Adipose tissue (tissue), 3 donors: ENCODE measurements around the gene ADIPOR2. TPM values are rescaled to one million over a fixed set of nuclear protein-coding genes. Genes with fewer than 3 reads are reported as not detected.

Source experiments
- H3K27ac ChIP-seq: one replicate; pipeline ENCODE4 v1.5.1; 2013; ENCODE audit warnings: low read depth, low read length
- WGBS, 3 donors: extraction: QIAGEN DNeasy Blood & Tissue Kit; methylation state at CpG; one replicate each; pipeline ENCODE4 v1.1.7; 2013; 5-methylcytosine and 5-hydroxymethylcytosine counted together
- polyA plus RNA-seq, 3 donors: library from polyadenylated mRNA; stranded (reverse); fragments of 200-250 nt; gene quantifications; one replicate each; pipeline ENCODE4 v1.2.3, GENCODE V29; 2013
- donor health status: healthy with polysubstance abuse.
- donor health status: Bipolar disorder and iron deficiency.
- donor health status: healthy.

The ADIPOR2 gene, protein sequence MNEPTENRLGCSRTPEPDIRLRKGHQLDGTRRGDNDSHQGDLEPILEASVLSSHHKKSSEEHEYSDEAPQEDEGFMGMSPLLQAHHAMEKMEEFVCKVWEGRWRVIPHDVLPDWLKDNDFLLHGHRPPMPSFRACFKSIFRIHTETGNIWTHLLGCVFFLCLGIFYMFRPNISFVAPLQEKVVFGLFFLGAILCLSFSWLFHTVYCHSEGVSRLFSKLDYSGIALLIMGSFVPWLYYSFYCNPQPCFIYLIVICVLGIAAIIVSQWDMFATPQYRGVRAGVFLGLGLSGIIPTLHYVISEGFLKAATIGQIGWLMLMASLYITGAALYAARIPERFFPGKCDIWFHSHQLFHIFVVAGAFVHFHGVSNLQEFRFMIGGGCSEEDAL
- polyA plus RNA-seq = 100 to 1,000 TPM in 1 of 3 donors, 10 to 100 TPM in 2; 26.7 to 125 (median 40.2) TPM

DNA sequence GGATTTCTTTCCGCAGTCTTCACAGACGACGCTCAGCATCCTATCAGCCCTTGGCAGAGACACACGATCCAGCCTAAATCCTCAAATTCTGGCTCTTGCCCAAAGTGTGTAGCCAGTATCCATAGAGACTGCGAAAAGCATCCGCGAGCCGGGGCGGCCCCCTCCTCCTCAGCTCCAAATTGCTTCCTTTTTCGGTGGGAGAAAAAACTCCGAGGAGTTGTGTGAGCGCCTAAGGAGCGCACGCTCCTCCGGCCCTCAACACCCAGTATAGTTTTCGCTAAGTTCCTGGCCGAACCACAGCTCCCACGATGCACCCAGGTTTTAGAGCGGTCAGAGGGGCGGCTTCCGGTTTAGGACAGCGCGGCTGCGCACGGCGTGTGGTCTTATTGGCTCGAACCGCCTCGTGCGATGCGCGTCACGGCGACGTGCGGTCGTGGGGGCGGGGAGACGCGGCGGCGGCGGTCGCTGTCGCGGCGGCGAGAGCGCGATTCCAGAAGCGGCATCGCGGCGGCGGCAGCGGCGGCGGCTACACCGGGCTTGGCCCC is at the start of gene ADIPOR2:
Gene ADIPOR2 (plus strand): TSS at position 493 of the 545 bp plus-strand sequence. CDS start 63,274 bp downstream, outside the sequence.
- WGBS, 3 donors = 1% methylated on average over 53 to 59 of the region's 59 CpGs
- peak within 1 kb of the TSS; percentile 90 for H3K27ac ChIP-seq

DNA sequence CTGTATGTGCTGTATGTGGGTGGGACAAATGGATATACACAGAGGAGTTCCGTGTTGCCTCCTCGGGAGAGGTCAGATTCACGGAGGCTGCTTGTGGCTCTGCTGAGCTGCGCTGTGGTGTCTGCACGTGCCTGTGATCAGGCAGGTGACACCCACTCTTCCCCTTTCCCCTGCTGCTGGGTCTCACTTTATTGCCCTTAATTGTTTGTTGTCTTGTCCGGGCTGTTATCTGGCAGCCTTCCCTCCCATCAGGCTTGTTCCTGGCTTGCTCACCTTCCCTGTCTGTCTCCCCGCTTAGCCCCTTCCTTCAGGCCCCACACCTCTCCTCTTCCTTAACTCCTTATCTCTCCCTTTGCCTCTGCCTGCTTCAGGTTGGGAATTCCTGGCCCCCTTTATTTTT is 48.4 kb upstream of the ADIPOR2 start:
- no peak overlapping the region for H3K27ac ChIP-seq
- WGBS, 3 donors = 78 to 83% (median 81%) methylated on average over 7 of the region's 7 CpGs

DNA sequence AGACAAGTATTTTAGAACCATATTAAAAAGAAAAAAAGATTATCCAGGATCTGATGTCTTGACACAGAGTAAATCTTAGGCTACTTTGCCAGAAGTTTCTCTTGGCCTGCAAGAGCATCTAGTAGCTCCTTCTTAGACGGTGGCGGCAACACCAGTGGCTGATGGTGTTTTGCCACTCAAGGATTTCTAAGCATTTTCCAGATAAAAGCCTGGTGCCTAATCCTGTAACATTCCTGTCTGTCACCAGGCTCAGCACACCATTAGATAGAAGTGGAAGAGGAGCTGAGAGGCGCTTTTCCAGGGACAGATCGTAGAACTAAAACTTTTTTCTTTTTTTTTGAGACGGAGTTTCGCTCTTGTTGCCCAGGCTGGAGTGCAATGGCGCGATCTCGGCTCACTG is 47.8 kb upstream of the ADIPOR2 start:
- WGBS, 3 donors = 90 to 95% (median 93%) methylated on average over 9 of the region's 9 CpGs
- H3K27ac ChIP-seq = no peak overlapping the region

DNA sequence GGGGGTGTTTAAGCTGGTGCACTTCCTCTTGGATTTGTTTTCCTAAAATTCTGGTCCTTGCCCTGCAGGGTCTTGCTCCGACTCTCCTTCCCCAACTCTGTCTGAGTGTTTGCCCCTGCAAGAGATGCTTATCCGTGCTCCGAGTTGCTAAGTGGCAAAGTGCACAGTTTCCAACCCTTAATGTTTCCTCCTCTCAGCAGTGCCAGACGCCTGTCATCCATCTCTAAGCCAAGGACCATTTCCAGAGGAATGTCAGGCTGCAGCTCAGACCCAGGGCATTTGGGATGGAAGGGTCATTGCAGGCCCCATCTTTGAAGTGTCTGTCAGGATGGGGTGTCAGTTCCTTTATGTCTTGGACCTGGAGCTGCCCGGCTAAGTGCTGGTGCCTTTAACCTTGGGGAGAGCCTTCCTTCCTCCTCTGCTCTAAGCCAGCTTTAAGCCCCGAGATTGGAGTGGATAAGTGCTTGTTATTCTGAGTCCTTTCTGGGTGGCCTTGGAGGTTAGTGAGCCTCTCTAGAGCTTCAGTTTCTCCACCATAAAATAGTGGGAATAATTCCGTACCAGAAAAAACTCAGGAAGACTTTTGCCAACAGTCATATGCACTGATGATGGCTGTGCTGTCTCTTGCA is 46.9 kb upstream of the ADIPOR2 start:
- no peak overlapping the region for H3K27ac ChIP-seq
- WGBS, 3 donors = 57 to 68% (median 63%) methylated on average over 7 of the region's 7 CpGs

- 38 to 47% (median 44%) methylated on average over 15 of the region's 15 CpGs for WGBS, 3 donors
- H3K27ac ChIP-seq = no peak overlapping the region
Observed at GRCh38 chr12:1644534-1645438, 46.1 kb upstream of the ADIPOR2 start.

DNA sequence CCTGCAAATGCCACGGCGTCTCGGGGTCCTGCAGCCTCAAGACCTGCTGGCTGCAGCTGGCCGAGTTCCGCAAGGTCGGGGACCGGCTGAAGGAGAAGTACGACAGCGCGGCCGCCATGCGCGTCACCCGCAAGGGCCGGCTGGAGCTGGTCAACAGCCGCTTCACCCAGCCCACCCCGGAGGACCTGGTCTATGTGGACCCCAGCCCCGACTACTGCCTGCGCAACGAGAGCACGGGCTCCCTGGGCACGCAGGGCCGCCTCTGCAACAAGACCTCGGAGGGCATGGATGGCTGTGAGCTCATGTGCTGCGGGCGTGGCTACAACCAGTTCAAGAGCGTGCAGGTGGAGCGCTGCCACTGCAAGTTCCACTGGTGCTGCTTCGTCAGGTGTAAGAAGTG is 45.1 kb upstream of the ADIPOR2 start:
- WGBS, 3 donors = 95 to 97% (median 96%) methylated on average over 29 of the region's 29 CpGs

DNA sequence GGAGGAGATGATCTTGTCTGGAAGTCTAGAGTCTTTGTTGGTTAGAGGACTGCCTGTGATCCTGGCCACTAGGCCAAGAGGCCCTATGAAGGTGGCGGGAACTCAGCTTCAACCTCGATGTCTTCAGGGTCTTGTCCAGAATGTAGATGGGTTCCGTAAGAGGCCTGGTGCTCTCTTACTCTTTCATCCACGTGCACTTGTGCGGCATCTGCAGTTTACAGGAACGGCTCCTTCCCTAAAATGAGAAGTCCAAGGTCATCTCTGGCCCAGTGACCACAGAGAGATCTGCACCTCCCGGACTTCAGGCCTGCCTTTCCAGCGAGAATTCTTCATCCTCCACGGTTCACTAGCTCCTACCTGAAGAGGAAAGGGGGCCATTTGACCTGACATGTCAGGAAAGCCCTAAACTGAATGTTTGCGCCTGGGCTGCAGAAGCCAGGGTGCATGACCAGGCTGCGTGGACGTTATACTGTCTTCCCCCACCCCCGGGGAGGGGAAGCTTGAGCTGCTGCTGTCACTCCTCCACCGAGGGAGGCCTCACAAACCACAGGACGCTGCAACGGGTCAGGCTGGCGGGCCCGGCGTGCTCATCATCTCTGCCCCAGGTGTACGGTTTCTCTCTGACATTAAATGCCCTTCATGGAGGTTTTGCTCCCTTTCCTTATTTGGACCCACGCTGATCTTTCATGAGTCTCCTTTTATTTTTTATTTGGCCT is 44.1 kb upstream of the ADIPOR2 start:
- WGBS, 3 donors = 56 to 84% (median 67%) methylated on average over 21 of the region's 21 CpGs
- no peak overlapping the region for H3K27ac ChIP-seq

More for the DNA sequence above, 45.1 kb upstream of the ADIPOR2 start:
- no peak overlapping the region for H3K27ac ChIP-seq

GRCh38 chr12:1647285-1647669 is 43.6 kb upstream of the ADIPOR2 start:
- WGBS, 3 donors = 87 to 93% (median 92%) methylated on average over 3 of the region's 3 CpGs
- no peak overlapping the region for H3K27ac ChIP-seq

GRCh38 chr12:1650260-1650977 is 40.5 kb upstream of the ADIPOR2 start:
- WGBS, 3 donors = 41 to 46% (median 44%) methylated on average over 5 of the region's 5 CpGs
- H3K27ac ChIP-seq = no peak overlapping the region

- WGBS, 3 donors = 46 to 70% (median 56%) methylated on average over 6 of the region's 6 CpGs
- H3K27ac ChIP-seq = no peak overlapping the region
Observed at GRCh38 chr12:1650978-1651361, 39.9 kb upstream of the ADIPOR2 start.

DNA sequence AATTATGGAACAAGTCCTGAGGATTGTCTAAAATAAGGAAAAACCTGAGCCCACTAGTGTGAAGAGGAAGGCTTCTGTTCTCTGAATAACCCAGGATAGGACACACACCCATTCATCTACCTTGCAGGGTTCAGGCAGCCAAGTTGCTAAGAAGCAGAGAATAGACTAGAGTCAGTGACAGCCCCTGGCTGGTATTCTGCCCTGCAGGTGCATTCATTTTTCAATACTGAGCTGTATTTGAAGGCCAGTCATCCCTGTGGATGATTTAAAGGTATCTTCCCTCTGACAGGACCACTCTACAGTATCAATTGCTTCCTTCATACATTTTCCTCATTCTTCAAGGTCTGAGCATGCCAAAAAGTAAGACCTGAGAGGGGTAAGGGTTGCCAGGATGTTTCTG is 38.9 kb upstream of the ADIPOR2 start:
- H3K27ac ChIP-seq = no peak overlapping the region

- H3K27ac ChIP-seq = no peak overlapping the region
- 82 to 90% (median 86%) methylated on average over 6 of the region's 6 CpGs for WGBS, 3 donors
Observed at GRCh38 chr12:1655225-1655788, 35.6 kb upstream of the ADIPOR2 start.

GRCh38 chr12:1656902-1657301 is 34.0 kb upstream of the ADIPOR2 start:
- H3K27ac ChIP-seq = no peak overlapping the region
- 82 to 93% (median 86%) methylated on average over 12 of the region's 12 CpGs for WGBS, 3 donors

DNA sequence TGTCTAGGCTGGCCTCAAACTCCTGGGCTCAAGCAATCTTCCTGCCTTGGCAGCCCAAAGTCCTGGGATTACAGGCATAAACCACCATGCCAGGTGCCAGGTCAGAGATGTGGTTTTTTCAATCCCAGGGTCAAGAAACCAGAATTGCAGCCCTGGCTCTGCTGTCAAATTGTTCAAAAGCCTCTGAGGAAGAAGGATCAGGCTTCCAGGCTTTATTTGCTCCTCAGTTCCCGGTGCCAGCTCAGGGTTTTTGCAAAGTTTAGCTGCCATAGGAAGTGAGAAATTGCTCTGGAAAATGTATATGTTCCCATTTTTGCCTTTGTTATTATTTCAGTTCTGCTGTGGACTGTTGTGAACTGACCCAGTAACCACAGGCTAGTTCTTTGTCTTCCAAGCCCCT is 33.2 kb upstream of the ADIPOR2 start:
- no peak overlapping the region for H3K27ac ChIP-seq
- WGBS, 3 donors = 26 to 58% (median 29%) methylated on average over 1 of the region's 1 CpG

DNA sequence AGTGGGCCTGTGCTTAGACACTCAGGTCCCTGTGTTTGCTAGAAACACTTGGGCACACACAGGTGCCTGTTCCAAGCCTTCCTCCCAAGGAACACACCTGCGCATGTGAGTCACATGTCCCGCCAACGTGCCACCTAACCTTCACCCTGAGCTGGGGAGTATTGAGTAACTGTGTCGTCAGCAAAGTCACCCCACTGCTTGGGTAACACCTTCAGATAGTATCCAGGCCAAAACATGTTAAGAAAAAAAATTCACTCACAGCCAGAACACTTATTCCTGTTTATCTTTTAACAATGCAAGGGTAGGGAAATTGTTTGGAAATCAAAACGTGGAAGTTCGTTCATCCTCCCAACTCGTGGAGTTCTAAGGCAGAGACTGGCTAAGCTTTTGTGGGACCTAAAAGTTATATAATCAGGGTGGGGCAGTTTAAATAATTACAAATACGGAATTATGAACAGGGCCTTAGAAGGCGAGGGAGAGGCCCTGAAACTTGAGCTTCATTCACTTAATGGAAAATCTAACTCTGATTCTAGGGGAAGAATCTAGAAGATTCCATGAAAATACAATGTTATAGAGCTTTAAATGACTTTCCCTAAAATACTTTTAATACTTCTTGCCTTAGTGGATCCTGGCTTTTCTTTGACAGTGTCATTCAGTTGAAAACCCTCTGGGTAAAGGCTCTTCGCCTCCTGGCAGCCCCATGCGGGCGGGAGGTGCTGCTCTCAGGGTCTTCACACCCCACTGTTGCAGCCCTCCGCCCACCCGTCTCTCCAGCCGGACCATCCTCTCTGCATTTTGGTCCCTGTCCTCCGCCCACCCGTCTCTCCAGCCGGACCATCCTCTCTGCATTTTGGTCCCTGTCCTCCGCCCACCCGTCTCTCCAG is 30.3 kb upstream of the ADIPOR2 start:
- H3K27ac ChIP-seq = no peak overlapping the region
- WGBS, 3 donors = 37 to 55% (median 37%) methylated on average over 15 to 18 of the region's 20 CpGs

DNA sequence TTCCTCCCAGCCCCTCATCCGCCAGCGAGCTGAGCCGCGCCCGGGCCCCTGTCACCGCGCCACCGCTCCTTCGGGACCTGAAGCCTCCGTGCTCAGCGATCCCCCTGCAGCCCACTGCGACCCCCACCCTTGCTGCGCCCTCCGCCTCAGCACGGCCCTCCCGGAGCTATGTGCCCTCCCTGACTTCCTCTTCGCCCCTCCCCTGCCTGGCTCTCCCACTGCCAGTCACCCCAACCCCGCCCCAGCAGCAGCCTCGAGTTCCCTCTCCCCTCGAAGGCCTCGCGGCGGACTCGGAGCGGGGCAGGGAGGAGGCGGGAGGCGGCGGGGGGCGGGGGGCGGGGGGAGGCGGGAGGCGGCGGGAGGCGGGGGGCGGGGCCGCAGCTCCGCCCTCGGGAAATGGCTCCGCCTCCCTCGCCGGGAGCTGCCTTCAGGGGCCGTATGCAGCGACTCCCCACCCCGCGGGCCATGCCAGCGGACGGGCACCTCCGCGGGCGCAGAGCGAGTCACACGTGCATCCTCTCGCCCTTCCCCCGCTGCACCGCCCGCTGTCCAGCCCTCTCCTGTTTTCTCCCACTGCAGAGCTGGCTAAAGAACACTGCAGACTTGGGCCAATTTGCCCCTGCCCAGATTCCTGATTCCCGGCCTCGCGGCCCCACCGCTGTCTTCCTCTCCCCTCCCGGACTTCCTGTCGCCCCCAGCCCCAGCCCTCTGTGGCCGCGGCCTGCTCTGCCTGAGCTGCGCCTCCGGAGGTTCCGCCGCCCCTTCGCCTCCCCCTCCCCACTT is 29.1 kb upstream of the ADIPOR2 start:
- H3K27ac ChIP-seq = no peak overlapping the region
- 2 to 7% (median 4%) methylated on average over 34 to 68 of the region's 69 CpGs for WGBS, 3 donors
